Smooth muscle cell of the brain vasculature (primary cell): Measurements from ENCODE around the gene SLC25A38.
"Not testable (repeated sequence)": the region's sequence is repeated elsewhere in the genome, so short reads cannot be mapped to it uniquely, and the experiment has no call there.

Experiments used
- DNase-seq: peaks from one replicate; pipeline ENCODE4 v3.0.0-alpha.2; 2012; ENCODE audit warnings: low read depth, low spot score

Gene SLC25A38

DNA sequence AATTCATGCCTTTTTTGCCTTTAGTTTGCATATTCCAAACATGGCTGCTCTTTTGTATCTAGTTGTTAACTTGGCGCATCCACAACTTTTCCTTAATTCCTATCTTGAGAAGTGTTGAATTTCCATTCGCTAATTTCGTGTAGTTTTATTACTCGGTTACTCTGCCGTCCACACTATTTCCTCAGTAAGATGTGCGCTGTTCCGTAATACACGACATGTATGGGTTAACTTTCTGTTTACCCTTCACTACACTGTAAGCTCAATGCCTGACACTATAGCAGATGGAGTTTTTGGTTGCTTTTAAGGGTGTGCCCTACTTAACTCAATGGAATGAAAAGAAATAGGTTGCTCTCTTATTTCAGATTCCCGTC, 24.1 kb downstream of the SLC25A38 start:
- no peak for DNase-seq

DNA sequence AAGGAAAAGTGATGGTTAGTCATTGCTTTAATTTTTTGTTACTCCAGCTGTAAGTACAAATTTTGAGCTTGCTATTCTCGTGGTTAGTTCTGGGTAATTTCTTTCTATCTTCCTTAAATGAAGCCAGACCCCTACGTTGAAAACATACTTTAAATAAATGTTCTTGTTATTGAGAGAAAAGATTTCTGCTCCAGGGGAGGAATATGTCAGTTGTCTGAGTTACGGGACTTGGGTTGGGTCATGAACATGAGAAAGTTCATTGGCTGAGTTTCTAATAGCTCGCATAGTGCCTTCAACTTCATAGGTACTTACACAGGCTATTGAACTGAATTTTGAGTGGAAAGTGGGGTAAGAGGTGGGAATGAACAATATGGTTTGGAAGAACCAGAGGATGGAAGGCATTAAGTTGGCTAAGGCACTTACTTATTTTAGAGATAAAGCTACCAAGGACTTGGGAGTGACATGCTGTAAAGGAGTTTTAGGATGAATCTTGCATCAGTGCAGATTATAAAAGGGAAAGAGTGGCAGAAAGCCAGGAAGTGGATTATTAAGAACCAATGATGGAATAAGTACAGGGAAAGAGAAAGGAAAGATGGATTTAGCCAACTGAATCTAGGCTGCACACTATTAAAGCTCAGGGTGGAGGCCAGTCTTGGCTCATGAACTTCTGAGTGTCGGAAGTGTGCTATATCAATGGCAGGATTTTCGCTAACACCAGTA, 24.8 kb downstream of the SLC25A38 start:
- no peak for DNase-seq

DNA sequence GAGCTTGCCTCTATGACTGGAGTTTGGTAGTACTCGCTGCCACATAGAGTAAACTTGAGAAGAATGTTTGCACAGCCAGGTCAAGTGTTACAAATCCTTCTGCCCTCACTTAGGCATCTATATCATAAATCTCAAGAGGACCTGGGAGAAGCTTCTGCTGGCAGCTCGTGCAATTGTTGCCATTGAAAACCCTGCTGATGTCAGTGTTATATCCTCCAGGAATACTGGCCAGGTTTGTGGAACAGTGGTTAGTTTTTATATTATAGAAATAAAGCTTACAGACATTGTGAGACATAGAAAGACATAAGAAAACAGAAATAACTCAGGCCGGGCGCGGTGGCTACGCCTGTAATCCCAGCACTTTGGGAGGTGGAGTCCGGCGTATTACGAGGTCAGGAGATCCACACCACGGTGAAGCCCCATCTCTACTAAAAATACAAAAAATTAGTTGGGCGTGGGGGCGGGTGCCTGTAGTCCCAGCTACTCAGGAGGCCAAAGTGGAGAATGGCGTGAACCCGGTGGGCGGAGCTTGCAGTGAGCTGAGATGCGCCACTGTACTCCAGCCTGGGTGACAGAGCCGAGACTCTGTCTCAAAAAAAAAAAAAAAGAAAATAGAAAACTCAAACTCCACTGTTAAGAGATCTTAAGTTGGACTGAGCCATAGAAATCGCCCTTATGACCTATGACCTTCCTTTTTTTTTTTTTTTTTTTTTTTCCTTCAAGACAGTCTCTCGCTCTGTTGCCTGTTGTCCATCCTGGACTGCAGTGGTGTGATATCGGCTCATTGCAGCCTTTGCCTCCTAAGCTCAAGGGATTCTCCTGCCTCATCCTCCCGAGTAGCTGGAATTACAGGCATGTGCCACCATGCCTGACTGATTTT, 25.6 kb downstream of the SLC25A38 start:
- no peak for DNase-seq

DNA sequence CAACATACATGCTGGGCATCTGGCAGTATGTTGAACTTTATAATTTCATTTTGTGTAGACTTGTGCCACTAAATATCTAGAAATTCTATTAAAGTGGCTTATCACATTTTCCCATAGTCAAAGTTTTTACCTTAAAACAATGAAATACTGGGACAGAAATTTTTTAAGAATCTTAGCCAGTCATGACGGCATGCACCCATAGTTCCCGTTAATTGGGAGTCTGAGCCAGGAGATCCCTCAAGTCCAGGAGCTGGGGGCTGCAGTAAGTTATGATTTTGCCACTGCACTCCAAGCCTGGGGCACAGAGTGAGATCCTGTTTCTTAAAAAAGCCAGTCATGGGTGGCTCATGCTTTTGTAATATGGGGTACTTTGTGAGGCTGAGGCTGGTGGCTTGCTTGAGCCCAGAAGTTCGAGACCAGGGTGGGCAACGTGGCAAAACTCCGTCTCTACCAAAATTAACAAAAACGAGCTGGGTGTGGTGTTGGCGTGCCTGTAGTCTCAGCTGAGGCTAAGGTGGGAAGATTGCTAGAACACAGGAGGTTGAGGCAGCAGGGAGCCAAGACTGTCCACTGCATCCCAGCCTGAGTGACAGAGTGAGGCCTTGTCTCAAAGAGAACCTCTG, 26.5 kb downstream of the SLC25A38 start:
- DNase-seq: no peak

DNA sequence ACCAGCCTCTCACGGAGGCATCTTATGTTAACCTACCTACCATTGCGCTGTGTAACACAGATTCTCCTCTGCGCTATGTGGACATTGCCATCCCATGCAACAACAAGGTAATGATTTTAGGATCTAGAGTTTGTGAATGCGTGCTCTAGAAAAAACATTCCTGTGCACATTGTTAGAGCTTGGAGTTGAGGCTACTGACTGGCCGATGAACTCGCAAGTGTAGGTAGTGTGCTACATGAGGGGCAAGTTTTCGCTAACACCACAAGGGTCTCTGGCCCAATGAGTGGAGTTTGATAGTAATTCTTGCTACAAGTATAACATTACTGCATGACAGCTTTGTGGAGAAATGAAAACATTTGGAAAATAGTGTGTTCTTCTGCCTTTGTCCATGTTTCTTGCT, 27.7 kb downstream of the SLC25A38 start:
- no peak for DNase-seq

DNA sequence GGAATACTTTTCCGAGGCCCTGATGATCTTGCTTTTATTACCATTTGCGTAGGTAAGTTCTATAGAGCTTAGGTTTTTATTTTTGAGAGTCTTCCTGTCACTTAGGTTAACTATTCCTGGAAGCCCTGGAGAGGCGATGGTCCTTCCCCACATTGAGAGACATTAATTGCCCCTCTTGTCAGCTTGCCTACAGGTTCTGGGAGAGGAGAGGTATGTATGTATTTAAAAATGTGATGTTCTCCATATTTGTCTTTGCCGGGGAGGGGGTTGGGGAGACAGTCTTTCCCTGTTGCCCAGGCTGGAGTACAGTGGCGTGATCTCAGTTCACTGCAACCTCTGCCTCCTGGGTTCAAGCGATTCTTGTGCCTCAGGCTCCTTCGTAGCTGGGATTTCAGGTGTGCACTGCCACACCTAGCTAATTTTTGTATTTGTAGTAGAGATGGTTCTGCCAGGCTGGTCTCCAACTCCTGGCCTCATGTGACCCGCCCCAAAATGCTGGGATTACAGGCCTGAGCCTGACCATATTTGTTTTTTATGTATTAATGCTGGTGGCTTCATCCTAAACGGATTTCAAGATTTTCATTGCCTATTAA, 29.6 kb downstream of the SLC25A38 start:
- DNase-seq: no peak

DNA sequence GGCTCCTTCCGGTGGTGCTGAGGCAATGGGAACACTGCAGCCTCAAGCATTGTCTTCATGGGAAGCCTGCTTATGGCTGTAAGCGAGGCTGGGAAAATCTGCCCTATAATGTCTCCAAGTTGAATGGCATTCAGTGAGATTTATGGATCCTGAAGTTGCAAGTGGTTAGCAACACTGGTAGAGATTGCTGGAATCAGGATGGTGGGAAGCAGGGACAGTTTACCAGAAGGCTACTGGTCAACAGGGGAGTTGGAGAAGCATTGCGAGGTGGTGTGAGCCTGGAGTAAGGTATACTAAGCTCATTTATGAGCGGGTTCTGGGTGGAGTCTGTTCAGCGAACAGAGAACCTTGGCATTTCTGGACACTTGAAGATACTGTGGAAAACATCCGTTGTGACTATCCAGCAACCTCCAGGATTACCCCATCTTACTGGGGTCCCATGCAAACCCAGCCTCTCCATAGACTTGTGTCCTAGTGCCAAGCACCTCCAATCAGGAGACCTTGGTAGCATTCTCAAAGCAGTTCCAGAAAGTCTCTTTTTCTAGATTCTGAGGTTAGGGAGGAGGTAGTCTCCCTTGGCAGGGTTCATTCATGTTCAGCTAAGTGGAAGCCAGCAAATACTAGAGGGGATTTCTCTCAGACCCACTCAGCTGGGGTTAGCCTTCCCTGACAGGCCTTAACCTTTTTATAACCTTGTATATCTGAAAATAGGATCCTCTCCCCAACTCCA, 30.7 kb downstream of the SLC25A38 start:
- no peak for DNase-seq

DNA sequence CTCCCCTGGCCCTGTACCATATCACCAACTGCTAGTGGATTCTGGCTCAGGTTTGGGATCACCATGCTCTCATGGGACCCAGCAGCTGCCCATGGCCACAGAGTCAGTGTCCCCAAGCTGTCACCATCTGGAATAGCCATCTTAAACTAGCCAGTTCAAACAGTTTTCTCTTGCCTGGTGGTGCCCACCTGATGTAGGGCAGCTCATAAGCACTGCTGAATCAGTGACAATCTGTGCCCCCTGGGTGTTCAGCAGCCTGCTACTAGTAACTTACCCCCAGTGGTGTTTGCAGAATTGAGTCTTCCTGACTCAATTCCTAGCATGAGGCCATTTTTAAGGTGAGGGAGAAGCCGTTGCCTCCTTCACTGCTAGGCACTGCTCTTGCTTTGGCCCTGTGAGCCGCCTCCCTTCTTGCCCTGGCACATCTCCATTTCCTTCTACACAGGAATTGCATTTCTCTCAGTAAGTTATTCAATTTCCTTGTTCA, 31.3 kb downstream of the SLC25A38 start:
- DNase-seq: no peak

DNA sequence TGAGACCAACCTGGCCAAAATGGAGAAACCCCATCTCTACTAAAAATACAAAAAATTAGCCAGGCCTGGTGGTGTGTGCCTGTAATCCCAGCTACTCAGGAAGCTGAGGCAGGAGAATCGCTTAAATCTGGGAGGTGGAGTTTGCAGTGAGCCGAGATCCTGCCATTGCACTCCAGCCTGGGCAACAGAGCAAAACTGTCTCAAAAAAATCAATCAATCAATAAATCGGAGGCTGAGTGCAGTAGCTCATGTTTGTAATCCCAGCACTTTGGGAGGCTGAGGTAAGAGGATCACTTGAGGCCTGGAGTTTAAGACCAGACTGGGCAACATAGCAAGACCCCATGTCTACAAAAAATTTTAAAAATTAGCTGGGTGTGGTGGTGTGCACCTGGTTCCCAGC, 32.1 kb downstream of the SLC25A38 start:
- DNase-seq: not testable (repeated sequence)

DNA sequence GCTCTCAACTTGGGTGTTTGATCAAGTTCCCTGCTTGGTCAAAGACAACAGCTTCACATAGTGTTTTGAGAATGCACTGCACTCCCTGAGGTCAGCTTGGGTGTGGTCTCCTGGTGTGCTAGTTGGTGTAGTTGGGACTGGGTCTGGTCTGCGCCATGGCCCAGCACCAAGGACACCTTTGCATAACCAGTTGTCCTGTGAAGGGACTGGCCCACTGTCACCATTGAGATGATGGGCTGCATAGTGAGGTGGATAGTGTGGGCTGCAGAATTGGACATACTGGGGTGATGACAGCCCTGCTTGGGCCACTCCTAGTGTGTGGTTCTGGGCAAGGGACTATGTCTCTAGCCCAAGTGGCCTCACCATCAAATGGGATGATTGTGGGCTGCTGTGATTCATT, 32.8 kb downstream of the SLC25A38 start:
- no peak for DNase-seq

DNA sequence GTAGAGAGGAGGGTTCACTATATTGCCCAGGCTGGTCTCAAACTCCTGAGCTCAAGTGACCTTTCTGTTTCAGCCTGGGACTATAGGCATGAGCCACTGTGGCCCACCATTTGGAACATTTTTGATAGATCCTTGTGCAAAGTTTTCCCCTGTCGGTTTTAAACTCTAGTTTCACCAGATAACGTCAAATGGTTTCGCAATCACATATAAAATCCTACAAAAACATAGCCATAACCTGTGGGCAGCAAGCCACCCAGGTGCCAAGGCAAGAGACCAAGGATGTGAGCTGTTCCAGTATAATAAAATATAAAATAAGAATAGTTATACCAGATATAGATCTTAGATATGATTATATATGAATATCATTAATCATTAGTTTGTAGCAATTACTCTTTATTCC, 33.8 kb downstream of the SLC25A38 start:
- not testable (repeated sequence) for DNase-seq

DNA sequence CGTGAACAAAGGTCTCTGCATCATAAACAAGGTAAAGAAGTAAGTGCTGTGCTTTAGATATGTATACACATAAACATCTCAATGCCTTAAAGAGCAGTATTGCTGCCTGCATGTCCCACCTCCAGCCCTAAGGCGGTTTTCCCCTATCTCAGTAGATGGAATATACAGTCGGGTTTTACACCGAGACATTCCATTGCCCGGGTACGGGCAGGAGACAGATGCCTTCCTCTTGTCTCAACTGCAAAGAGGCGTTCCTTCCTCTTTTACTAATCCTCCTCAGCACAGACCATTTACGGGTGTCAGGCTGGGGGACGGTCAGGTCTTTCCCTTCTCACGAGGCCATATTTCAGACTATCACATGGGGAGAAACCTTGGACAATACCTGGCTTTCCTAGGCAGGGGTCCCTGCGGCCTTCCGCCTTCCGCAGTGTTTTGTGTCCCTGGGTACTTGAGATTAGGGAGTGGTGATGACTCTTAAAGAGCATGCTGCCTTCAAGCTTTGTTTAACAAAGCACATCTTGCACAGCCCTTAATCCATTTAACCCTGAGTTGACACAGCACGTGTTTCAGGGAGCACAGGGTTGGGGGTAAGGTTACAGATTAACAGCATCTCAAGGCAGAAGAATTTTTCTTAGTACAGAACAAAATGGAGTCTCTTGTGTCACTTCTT, 35.5 kb downstream of the SLC25A38 start:
- DNase-seq: not testable (repeated sequence)

DNA sequence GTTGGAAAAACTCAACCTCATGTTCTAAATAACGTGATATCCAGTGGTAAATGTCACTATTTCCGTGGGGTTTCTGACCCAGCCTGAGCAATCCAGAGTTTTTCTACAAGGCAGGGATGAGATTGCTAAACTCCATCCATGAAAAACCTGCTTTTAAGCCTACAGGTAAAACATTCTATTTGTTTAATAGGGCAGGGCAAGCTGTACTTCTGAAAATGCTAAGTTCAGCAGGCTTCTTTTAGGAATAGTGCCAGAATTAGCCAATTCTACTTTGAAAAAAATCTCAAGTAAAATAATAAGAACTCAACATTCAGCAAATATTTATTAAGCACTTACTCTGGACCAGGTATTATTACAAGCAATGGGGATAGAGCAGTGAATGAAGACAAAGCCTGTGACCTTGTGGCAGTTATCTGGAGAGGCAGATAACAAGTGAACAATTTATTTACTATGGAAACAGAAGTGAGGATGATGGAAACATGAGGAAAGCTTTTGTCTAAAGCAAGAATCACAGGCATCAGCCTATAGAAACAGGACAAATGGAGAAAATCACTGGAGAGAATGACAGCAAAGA, 36.7 kb downstream of the SLC25A38 start:
- no peak for DNase-seq

DNA sequence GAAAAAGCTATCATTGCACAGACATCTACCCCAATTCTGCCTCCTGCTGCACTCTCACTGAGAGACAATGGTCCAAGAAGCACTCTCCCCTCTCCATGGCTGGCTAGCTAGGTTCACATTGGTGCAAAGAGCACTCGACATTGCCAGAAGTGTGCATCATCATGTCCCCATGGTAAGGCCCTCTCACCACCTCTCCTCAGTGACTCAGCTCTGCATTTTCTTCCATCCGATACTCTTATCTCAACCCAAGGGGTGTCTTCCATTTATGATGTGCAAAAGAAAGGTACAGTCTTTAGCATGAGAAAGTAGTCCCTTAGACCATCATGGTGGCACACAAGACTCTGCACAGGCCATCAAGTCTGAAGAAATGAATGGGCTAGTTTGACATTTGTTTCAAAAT, 37.4 kb downstream of the SLC25A38 start:
- DNase-seq: no peak

DNA sequence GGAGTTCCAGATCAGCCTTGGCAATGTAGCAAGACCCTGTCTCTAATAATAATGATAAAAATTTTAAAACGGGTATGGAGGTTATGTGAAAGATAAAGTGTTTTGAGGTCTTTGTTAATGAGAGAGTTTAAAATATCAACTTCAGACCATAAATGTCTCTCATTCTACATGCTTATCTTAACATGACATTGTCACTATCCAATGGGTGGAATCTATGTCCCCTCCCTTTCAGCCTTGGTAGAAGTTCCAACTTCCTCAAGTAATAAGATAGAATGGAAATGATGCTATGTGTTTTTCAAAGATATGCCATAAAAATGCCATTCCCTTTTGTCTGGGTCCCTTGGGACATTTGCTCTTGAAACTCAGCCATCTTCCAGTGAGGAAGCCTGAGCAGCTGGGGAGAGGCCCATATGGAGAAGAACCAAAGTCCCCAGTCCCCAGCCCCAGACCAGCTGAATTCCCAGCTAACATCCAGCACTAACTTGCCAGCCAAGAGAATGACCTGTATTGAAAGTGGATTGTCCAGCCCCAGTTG, 40.3 kb downstream of the SLC25A38 start:
- DNase-seq: no peak

DNA sequence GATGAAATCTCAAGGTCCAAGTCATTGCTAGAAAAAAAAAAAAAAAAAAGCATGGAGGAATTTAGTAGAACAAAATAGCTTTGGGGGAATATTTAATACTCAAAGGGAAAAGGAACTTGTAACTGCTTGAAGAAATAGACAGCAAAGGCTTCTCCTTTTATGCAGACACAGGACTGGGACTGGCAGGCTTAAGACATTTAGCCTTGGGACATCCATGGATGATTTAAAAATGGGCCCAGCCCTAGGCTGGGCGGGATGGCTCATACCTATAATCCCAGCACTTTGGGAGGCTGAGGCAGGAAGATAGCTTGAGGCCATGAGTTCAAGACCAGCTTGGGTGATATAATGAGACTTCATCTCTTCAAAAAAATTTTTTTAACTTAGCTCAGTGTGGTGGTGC, 43.1 kb downstream of the SLC25A38 start:
- no peak for DNase-seq

DNA sequence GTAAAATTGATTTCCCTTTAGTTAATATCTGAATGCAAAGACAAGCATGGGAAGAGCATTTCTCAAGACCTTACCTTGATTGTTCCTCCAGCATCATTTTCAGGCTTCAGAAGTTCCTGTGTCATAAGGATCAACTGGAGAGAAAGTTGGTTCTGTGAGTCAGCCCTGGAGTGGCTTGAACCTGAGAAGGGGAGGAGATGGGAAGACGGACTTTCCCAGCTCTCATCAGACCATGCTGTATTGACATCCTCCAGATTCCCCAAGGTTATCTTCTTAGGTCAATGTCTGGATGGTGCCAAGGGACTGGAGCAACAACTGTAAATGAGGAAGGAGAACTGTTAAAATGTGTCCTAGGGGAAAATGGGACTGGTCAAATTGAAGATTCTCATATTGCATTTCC, 44.3 kb downstream of the SLC25A38 start:
- DNase-seq: no peak

DNA sequence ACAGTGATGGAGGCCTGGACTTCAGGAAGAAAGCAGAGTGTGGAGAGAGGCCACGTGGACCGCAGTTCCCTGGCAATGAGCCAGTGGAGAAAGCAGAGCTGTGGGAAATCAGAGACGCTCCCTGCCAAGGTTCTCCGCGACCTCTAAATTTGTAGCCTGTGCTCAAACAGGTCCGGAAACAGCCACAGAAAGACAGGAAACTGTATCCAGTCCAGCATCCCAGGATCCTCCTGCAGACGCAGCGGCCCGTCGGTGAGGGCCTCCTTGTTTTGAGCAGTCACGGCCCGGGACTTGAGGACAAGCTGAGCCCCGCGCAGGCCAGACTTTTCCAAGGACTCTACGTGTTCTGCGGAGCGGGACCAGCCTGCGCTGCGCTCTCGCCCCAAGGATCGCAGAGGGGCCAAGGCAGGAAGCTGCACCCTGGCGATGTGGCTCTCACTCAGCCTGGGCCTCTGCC, 45.6 kb downstream of the SLC25A38 start:
- DNase-seq: no peak

DNA sequence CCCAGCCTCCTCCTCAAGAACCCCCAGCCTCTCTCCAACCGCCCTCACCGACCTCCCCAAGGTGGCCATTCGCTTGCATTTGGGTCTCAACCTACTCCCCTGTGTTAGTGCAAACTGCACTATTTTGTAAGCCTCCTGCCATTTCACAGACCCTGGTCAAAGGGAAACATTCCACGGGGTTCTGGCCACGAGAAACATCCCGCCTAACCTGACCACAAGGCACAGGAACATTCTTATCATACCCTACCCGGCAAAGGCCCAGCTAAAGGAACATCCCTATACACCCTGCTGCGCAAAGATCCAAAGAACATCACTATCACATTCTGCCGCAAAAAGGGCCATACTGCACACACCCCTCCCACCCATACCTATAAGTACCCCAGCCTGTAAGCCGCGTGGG, 46.3 kb downstream of the SLC25A38 start:
- DNase-seq: no peak

DNA sequence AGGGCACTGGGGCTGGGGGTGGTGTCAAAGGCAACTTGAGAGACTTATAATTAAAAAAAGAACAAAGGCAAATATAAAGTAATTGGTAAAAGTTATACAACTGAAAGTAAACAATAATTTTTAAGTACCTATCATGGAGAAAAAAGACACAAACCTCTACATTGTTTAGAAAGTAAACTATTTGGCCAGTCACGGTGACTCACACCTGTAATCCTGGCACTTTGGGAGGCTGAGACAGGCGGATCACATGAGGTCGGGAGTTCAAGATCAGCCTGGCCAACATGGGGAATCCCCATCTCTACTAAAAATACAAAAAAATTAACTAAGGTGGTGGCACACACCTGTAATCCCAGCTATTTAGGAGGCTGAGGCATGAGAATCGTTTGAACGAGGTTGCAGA, 49.2 kb downstream of the SLC25A38 start:
- DNase-seq: no peak
